Measurements from ENCODE around the gene GALNT17. TPM values are rescaled to one million over a fixed set of nuclear protein-coding genes. Genes with fewer than 3 reads are reported as not detected.

The GALNT17 gene
- total RNA-seq, 1 donor from 2014 or later = 2.7 TPM

DNA sequence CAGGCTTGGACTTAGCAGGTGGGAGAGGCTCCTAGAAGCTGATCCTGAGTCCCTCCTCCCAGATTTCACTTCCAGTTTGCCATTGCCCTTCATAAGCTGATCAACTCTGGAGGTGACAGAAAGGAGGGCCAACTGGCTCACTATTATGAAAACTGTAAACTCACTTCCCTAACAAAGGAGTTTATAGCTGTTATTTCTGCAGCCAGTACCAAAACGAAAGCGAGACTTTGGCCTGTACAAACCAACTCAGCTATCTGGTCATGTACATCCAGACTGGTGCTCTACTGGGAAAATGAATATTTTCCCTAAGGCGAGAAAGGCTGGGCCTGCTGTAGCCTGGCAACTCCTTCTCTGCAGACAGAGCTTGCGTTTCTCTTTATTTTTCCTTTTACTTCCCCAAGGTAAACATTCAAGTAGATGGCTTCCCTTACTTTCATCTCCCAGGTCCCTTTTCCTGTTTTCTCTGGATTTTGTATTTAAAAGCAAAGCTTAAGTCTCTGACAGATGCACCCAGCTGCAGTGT lies 54.7 kb downstream of the GALNT17 start:
- Mint-ChIP-seq H3K9me3 (peaks cover 20% of the 10 kb centered on the region), H3K36me3 (peaks cover 9% of the 10 kb centered on the region), H3K4me3 (no peak overlapping the region), H3K27ac (no peak overlapping the region), H3K4me1 (peaks cover 3% of the 10 kb centered on the region), H3K27me3 (ENCODE audit: low read depth) (peaks cover 1% of the 10 kb centered on the region)
- TF ChIP-seq, protein P1, sequence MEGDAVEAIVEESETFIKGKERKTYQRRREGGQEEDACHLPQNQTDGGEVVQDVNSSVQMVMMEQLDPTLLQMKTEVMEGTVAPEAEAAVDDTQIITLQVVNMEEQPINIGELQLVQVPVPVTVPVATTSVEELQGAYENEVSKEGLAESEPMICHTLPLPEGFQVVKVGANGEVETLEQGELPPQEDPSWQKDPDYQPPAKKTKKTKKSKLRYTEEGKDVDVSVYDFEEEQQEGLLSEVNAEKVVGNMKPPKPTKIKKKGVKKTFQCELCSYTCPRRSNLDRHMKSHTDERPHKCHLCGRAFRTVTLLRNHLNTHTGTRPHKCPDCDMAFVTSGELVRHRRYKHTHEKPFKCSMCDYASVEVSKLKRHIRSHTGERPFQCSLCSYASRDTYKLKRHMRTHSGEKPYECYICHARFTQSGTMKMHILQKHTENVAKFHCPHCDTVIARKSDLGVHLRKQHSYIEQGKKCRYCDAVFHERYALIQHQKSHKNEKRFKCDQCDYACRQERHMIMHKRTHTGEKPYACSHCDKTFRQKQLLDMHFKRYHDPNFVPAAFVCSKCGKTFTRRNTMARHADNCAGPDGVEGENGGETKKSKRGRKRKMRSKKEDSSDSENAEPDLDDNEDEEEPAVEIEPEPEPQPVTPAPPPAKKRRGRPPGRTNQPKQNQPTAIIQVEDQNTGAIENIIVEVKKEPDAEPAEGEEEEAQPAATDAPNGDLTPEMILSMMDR (IDR thresholded peaks at IDR 0.05; ENCODE audit: unreplicated experiment) = no peak
- no peak for DNase-seq (ENCODE audit: low spot score in 2 of 2, unreplicated experiment in 2 of 2)

DNA sequence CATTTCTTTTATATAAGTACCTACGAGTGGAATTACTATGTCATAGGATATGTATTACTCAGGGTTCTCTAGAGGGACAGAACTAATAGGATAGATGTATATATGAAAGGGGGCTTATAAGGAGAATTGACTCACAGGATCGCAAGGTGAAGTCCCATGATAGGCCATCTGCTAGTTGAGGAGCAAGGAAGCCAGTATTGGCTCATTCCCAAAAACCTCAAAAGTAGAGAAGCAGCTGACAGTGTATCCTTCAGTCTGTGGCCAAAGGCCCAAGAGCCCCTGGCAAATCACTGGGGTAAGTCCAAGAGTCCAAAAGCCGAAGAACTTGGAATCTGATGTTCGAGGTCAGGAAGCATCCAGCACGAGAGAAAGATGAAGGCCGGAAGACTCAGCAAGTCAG lies 59.8 kb downstream of the GALNT17 start:
- DNase-seq (ENCODE audit: low spot score in 2 of 2, unreplicated experiment in 2 of 2) = no peak
- H3K36me3 Mint-ChIP-seq = peaks cover 9% of the 10 kb centered on the region
- H3K9me3 Mint-ChIP-seq = peaks cover 21% of the 10 kb centered on the region

DNA sequence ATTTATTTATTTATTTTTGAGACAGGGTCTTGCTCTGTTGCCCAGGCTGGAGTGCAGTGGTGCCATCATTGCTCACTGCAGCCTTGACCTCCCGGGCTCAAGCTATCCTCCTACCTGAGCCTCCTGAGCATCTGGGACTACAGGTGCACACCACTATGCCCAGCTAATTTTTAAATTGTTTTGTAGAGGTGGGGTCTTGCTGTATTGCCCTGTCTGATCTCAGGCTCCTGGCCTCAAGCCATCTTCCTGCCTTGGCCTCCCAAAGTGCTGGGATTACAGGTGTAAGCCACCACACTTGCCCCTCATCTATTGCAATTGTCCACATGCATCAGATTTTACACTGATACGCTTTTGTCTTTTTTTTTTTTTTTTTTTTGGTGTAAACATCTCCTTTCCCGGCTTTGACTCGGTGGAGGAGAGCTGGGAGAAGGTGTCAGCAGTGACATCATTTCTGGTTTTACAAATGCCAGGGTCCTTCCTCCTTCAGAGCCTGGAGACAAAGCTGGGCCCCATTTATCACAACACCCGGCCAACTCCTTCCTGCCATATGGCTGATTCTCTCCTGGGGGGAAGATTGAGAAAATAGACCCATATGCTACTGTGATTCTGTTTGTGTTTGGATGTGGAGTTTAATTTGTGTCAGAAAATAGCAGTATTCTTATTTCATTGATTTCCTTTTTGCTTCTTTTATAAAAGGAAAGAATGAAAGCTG lies 61.3 kb downstream of the GALNT17 start:
- Mint-ChIP-seq H3K36me3 (peaks cover 9% of the 10 kb centered on the region), H3K4me3 (no peak overlapping the region), H3K9me3 (peaks cover 22% of the 10 kb centered on the region), H3K4me1 (no peaks in the 10 kb centered on the region), H3K27me3 (ENCODE audit: low read depth) (no peaks in the 10 kb centered on the region), H3K27ac (no peak overlapping the region)
- DNase-seq (ENCODE audit: low spot score in 2 of 2, unreplicated experiment in 2 of 2) = no peak
- TF ChIP-seq, protein P1 (IDR thresholded peaks at IDR 0.05; ENCODE audit: unreplicated experiment) = no peak

More for the DNA sequence above, 59.8 kb downstream of the GALNT17 start:
- TF ChIP-seq, protein P1 (IDR thresholded peaks at IDR 0.05; ENCODE audit: unreplicated experiment) = no peak
- no peak overlapping the region for H3K27ac Mint-ChIP-seq
- H3K4me1 Mint-ChIP-seq = no peaks in the 10 kb centered on the region
- H3K4me3 Mint-ChIP-seq = no peak overlapping the region
- no peaks in the 10 kb centered on the region for H3K27me3 Mint-ChIP-seq (ENCODE audit: low read depth)

DNA sequence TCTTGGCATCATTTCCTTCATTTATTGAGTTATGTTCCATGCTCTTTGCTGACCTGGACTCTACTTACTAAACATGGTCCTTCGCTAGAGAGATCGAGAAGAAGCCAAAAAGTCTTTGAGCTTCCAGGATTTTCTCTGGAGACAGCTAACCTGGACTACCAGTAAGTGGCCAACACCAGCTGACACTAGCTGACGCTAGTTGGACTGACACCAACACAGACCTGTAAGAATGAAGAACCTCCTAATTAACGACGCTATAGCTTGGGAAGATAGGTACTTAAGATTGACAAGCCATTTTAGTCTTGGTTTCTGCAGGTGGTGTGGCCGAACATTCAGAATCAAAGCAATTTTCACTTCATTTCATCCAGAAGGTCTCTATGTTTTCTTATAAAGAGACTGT lies 66.4 kb downstream of the GALNT17 start:
- Mint-ChIP-seq H3K9me3 (peaks cover 5% of the 10 kb centered on the region), H3K27me3 (ENCODE audit: low read depth) (no peaks in the 10 kb centered on the region), H3K4me3 (no peak overlapping the region), H3K4me1 (peaks cover 4% of the 10 kb centered on the region), H3K36me3 (no peaks in the 10 kb centered on the region), H3K27ac (no peak overlapping the region)
- TF ChIP-seq, protein P1 (IDR thresholded peaks at IDR 0.05; ENCODE audit: unreplicated experiment) = no peak
- DNase-seq (ENCODE audit: low spot score in 2 of 2, unreplicated experiment in 2 of 2) = no peak

DNA sequence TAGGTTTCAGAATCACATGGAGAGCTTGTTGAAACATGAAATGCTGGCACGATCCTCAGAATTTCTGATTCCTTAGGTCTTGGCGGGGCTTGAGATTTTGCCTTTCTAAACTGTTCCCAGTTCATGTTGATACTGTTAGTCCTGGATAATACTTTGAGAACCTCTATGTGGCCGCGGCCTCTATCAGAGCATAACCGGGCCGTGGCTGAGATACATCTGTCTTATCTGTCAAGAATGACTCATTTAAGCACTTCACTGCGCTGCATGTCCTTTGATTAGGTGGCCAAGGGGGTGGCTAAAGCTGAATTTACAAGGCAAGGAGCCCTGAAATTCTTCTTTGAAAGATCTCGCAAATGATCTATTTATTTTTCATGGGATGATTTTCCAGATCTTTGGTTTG lies 66.9 kb downstream of the GALNT17 start:
- no peaks in the 10 kb centered on the region for H3K27me3 Mint-ChIP-seq (ENCODE audit: low read depth)

More for the DNA sequence above, 66.9 kb downstream of the GALNT17 start:
- Mint-ChIP-seq H3K4me3 (no peak overlapping the region), H3K9me3 (peaks cover 10% of the 10 kb centered on the region), H3K27ac (no peak overlapping the region), H3K36me3 (no peaks in the 10 kb centered on the region), H3K4me1 (peaks cover 4% of the 10 kb centered on the region)
- TF ChIP-seq, protein P1 (IDR thresholded peaks at IDR 0.05; ENCODE audit: unreplicated experiment) = no peak
- no peak for DNase-seq (ENCODE audit: low spot score in 2 of 2, unreplicated experiment in 2 of 2)
